Lung microvascular endothelial cell (primary cell): ENCODE measurements around the gene COMTD1. TPM values are rescaled to one million over a fixed set of nuclear protein-coding genes. Genes with fewer than 3 reads are reported as not detected.
A peak's percentile ranks its signal among the peaks of the same experiment; 100 is the strongest.

Experiments
- DNase-seq, 2 donors: peaks; one replicate each; pipeline versions ENCODE4 v3.0.0 to v3.0.0-alpha.2; 2010; ENCODE audit warnings: low read depth in 2 of 2
- total RNA-seq: library from RNA; depleted of rRNA; stranded (reverse); fragments of >200 nt; gene quantifications from 2 replicates; pipeline ENCODE4 v1.2.1, GENCODE V29; 2014

Gene COMTD1
- total RNA-seq, 1 donor from 2014 or later = 16.5 TPM

DNA sequence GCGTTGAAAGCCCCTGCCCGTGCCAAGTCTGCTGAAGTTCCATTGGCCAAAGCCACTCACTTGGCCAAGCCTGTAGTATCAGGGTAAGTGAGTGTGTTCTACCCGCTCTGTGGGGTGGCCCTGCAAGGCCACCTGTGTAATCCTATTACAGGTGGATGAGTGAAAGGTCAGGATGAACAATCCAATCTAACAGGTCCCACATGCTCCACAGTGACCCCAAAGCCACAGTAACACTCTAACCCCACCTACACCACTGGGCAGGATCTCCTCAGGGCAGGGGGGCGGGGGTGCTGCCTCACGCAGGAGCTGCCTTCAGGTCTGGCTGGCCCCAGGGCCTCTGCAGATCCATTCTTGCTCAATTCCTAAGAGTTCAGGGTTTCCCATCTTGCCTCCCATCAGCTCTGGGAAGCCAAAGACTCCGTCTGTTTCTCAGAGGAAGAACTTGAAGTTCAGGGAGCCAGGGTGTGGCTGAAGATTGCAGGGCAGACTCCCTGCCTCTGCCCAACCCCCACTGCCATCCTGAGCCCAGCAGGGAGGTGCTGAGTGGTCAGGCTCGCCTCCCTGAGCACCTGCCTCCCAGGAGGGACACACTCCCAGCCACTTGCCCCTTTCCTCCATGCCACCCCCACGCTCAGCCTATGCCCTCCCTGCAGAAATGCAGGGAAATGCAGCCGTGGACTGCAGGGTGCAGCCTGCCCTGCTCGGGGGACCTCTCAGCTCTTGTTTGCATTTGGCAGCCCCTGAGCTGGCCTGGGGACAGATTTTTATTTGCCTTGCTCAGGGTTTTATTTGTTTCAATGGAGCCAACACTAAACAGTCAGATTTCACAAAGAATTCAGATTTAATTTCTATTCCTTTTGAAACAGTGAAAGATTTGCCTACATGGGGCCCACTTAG lies 9.8 kb upstream of the COMTD1 start:
- DNase-seq = no peak

DNA sequence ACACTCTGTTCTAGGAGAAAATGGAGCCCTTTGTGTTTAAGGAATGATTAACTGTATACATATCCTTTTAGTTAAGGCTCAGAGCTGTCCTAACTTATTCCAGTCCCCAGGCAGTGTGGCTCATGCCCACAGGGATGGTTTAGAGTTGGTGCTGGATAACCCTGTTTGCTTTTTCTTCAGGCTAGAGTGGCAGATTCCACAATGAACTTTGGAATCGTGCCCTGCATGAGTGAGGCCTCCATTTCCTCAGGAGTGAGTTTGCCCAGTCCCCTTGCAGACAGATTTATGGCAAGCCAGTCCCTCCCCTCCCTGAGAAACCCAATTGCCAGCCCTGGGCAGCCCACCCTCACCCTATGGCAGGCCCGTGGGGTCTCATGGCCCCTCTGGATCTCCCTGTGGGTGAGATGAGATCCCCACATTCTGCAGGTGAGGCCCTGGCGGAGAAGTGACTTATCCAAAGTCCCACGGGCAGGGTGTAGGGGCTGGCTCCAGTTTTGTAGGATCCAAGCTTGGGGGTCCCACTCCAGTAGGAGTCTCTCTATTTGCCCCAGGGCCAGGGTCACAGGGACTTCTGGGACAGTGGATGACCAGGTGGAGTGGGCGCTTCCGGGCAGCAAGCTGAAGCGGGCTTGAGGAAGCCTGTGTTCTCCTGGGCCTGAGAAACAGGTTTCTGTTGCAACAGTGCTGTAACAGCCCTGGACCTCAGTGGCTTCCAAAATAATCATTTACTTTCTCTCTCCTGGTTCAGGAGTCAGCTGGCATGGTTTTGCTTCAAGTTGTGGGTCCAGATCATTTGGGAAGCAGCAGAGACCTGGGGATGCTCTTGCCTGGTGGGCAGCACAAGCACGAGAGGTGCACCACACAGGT lies 9.0 kb upstream of the COMTD1 start:
- peak in 1 of 2 donors; percentile 30 for DNase-seq

DNA sequence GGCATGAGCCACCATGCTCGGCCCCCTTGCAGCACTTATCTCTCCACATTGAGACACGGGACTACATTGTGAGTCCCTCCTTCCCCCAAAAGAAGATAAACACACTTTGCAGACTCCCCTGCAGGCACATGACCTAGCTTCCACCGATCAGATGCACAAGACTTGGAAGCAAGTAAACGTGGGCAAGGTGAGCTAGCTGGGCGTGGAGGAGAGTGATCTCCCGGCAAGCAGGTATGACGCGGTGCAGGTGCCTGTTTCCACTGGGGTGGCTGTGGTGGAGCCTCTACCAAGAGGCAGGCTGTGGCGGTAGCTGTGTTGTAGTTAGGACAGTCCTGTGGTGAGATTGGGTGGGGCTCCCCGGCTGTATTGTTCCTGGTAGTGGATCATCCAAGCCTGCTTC lies 7.7 kb upstream of the COMTD1 start:
- DNase-seq = no peak

DNA sequence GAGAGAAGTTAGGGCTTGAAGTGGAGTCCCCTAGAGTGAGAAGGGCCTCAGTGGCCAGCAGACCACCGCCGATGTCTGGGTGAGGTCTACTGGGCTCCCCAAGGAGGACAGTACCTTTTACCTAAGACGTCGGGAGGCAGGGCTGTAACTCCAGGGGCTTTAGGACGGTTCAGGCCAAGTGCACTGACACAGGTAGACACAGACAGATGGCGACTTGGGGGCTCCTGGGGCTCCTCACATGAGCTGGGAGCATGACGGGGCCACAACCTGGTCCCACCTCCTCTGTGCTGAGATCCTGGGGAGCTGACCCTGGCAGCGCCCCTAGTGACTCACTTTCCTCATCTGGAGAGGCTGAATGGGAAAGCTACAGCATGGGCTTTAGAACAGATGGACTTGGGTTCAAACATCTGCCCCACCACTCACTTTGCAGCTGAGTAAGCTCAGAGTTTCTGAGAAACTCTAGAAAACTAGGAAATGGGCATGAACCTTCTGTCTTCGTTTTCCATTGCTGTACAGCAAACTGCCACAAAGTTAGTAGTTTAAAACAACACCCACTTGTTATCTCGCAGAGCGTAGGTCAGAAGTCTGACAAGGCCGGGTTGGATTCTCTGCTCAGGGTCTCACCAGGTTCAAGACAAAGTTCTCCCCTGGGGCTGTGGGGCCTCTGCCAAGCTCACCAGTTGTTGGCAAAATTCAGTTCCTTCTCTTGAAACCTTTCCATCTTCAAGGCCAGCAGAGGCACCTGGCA lies 4.7 kb upstream of the COMTD1 start:
- DNase-seq = no peak

DNA sequence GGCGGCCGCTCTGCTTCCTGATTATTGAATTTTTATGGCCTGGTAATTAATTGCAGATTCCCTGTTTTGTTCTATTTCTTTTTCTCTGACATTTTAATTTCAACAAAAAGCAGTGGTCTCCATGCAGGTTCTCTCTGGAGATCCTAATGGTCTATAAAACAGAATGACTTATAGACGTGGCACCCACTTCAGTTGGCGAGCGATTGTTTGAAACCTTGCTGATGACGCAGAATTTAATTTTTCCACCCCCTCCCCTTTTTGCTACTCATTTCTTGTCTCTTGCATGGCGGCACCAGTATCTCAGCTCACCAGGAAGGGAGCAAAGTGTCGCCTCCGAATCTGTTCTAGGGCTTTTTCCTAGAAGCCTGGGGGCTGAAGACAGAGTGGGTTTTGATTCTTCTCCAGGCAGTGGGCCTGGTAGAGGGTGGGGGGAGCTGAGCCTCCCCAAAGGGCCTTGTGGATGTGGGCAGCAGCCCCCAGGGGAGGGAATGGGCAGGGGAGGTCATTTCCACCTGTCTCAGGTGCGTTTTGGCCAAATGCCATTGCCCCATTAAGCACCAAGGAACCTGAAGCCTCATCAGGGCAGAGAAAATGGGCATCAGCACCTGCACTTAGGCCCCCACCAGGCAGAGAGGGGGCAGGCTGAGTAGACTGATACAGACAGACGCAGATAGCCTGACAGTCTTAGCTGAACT lies 3.5 kb upstream of the COMTD1 start:
- no peak for DNase-seq

DNA sequence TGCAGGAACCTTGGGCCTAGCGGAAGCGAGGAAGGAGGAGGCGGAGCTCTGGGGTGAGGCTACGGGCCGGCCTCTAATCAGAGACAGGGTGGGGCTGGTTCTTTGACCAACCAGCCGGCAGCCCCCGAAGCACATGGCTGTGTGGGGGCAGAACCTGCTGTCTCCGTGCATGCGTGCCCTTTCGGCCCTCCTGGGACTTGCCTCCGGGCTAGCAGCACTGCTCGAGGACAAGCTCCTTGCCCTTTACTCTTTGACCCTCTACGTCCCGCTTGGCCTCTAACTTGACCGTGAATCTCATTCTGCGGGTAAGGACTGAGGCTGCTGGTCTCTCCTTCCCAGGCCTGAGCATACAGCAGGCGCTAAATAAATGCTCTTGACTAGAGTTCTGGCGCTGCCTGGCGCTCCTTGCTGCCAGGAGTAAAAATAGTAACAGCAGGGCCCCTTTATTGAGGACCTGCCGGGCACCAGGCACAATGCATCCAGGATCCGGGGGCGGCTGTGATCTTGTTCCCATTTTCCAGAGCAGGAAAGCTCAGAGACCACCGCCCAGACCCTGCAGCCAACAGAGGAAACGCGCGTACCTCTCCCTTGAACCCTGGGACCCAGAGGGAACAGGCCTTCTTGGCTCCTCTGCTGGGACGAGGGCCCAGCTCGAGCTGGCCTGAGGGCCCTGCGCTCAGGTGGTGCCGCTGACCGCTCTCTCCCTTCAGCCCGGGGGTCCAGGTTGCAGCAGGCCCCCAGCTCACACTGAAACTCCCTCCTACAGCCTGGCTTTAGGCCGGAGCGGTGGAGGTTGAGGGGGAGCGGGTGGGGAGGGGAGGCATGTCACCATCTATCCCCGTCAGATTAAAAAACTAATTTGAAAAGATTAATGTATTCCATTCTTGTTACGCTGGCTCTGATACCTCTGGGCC lies 2.7 kb upstream of the COMTD1 start:
- no peak for DNase-seq

DNA sequence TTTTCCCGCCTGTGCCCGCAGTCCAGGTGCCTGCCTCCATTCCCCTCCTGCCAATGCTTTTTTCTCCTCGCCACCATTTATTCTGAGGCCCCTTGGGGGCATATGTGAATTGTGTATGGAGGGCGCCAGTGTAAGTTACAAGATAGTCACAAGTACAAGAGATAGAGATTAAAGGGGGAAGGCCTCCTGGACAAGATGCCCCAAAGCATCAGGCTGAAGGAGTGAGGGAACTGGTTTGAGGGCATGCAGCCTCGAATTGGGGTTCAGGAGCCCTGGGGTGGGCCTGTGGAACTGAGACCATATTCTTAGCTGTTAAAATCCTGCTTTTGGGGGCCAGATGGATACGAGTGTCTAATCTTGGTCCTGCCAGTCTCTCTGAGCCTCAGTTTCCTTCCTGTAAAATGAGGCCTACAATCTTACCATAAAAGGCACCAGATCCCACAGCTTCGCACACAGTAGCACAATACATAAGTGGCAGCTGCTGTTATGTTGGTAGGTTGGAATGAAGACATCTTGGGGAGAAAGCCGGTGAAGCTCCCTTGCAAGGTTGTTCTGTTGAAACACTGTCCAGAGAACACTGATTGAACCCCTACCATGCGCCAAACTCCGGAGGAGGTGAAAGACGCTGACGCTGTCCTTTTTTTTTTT lies 545 bp upstream of the COMTD1 start:
- no peak for DNase-seq

DNA sequence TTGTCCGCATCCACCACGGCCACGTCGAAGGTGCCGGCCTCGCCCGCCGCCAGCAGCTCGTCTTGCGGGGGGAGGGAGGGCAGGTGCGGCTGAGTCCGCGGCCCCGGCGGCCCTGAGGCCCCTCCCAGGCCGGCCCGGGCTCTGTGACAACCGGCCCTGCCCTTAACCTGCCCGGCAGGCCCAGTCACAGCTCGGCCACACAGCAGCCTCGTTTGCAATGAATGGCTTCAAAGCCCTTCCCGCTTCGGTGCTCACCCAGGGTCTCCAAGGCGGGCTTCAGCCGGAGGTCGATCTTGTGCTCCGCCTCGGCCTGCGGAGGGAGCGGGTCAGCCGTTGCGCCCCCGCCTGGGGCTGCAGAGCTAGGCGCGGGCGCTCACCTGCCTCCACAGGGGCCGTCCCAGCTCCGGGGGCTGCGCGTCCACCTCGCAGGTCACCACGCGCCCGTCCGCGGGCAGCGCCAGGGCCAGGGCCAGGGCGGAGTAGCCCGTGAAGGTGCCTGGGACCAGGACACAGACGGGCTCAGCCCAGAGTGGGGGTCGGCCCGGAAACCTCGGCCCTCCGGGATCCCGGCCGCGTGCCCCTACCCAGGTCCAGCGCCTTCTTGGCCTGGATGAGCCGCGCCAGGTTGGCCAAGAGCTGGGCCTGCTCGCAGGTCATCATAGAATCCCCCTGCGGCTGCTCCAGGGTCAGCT lies 928 bp downstream of the COMTD1 start:
- peak in 1 of 2 donors; percentile 38 for DNase-seq

DNA sequence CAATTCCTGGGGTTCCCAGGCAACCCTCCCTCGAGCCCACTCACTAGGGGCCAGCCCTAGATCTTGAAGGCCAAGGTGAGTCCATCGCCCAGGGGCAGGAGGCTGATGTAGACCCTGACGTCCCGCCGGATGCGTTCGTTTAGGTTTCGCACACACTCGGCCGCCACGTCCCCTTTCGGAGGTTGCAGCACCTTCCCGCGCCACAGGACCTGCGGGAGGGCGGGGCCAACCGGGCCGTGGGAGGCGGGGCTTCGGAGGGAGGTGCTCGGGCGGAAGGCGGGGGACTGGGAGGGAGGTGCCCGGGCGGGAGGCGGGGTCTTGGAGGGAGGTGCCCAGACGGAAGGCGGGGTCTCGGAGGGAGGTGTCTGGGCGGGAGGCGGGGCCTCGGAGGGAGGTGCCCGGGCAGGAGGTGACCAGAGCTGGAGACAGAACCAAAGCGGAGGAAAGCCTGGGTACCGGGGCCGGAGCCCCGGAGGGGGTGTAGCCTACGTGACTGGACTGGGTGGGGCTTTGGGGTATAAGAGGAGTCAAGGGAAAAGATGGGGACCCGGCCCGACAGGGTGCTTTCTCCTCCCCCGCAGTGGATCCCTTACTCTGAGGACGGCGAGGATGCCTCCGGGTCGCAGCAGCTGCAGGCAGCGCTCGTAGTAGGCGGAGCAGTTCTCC lies 1.6 kb downstream of the COMTD1 start:
- DNase-seq = peak; percentile 84 to 92

DNA sequence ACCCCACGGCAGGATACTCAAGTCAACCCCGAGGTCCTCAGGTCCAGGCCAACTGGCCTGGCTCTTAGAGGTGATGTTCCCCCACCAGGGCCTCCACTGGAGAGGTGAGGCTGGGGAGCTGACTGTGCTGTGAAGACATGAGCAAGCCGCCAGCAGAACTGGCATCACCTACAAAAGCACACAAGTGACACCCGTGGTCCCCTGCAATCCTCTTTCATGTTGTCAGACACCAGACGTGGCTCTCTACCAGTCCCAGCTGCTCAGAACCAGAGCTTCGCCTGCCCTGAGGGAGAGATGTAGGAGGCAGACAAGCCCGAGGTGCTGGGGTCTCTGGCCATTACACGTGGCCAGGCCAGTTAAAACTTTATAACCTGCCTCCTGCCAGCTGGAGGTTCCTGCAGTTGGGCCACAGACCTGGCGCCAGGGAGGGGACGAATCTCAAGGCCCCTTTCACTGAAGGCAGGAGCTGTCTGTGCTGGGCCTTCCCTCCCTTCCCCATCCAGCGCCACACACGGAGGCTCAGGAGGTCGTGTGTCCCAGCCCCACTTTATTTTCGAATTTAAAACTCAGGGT lies 2.2 kb downstream of the COMTD1 start:
- DNase-seq = no peak

DNA sequence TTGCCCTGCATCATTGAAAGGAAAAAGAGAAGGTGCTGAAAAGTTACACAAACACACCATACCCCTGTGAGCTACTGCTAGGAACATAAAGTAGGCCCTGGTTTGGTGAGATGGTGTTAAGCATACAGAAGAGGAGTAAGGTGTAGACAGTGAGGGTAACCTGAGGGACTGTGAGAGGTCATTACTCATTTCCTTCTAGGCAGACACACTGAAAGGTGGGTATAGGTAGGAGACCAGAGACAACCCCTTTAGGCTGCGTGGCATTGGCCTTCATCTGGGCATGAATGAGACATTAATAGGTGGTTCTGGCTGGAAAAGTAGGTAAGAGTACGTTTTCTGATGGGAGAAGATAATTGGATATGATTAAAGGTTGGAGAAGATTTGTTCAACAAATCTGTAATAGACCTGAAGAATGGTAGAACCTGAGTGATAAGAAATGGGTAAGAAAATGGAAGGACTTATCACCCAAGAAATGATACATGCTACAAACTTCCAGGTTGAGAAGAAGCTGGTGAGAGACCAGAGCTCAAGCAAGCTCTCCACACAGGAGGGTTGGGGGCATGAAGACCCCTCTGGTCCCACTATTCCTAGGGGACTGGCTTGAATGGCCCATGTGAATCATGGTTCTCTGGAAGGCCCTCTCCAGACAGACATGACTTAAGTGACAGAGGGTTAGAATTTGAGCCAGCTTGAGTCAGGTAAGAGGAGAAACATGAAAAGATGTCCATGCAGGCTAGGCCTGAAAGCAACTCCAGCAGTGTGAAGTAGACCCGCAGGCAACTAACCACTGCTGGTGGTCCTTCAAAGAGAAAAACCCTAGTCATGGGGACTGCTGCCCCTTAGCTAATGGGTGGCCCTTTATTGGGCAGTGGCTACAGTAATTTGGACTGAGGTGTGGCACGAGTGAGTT lies 3.8 kb downstream of the COMTD1 start:
- no peak for DNase-seq

DNA sequence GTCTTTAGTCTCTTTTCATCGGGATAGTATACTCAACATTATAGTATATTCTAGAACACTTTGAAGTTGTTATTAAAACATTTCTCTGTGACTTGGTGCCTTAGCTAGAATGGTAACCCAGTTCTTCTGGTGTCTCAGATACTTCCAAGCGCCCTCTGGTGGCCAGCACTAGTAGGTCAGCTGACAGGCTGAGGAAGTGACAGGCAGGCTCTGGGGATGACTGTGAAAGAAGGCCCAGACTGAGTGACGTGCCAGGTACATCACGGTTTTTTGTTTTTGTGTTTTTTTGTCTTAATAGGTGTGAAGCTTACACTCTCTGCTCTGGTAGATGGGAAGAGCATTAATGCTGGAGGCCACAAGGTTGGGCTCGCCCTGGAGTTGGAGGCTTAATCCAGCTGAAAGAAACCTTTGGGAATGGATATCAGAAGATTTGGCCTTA lies 5.1 kb downstream of the COMTD1 start:
- peak; percentile 92 to 94 for DNase-seq

DNA sequence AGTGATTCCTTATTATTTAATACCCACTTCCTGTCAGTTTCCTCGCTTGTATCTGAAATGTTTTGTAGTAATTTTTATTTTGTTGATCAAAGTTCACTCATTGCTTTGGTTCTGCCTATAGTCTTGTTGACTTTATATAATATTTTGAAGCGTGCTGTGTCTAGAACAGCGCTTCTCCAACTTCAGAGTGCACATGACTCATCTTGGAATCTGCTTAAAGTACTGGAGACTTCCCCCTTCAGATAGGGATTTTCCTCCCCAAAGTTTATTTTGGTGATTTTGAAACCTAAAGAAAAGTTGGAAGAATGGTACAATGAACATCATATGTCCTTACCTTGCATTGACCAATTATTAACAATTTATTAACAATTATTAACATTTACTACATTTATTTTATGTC lies 5.8 kb downstream of the COMTD1 start:
- peak in 1 of 2 donors; percentile 49 for DNase-seq

DNA sequence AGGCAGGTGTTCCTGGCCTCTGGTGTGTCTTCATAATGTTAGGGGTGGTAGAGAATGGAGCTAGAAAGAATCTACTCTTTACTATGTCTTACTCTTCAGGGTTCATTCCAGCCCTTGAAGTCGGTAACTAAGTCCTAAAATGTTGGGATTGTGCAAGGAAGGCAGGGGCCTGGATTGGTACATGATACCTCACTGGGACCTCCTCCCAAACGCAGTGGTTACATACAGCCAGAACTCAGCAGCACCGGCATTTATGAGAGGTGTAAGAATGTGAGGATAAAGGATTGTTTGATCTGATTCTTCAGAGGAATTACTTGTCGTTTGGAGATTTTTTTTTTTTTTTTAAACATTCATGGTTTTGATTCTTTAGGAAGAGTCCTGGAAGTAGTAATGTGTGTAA lies 6.9 kb downstream of the COMTD1 start:
- DNase-seq = no peak

DNA sequence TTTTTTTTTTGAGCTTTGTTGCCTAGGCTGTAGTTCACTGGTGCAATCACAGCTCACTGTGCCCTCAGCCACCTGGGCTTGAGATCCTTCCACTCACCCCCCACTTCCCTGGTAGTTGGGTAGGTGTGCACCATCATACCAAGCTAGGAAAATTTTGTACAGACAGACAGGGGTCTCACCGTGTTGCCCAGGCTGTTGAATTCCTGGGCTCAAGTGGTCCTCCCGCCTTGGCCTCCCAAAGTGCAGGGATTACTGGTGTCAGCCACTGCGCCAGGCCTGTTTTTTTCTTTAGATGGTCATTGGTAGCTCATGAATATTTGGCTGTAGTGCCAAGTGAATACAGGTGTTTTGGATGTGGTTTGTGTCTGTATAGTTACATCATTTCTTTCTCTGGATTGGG lies 7.5 kb downstream of the COMTD1 start:
- DNase-seq = no peak

DNA sequence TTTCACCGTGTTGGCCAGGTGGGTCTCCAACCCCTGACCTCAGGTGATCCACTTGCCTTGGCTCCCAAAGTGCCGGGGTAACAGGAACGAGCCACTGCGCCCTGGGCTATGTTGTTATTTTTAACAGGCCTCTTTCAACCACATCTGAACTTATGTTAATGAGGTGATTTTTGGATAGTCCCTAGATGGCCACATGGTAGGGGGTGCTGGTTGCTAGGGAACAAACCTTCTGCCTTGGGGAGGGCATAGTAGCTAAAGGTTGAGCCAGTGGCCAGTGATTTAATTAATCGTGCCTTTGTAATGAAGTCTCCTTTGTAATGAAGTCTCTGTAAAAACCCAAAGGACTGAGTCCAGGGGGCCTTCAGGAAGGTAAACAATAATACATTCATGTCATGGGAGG lies 9.1 kb downstream of the COMTD1 start:
- DNase-seq = no peak

DNA sequence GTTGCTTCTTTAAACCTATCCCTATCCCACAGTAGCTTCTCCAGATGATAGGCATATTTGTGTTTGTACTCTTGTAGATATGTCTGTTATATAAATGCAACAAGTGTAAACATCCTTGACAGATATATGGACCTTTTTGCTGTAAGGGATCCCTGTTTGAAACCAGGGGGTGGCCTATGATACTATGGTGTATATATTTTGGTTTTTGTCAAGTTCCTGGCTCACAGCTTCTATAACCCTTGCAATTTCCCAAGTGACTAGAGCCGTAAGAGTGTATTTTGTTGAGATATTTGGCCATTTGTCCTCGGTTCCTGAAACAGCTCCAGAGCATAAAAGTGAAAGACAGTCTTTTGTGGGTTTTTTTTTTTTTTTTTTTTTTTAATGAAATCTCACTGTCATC lies 9.7 kb downstream of the COMTD1 start:
- no peak for DNase-seq
